Esophagus squamous epithelium (tissue), 4 donors: ENCODE measurements around the gene OR8A1.

Experiments
- CTCF ChIP-seq, 6 experiments: fragments of 450-650 bp in 4 of 6; fragments of 200-600 bp in 2 of 6; sonication (generic) in 2 of 6; IDR thresholded peaks; one replicate each; pipeline ENCODE4 v1.5.1; 2016 to 2019; ENCODE audit warnings: antibody characterized with exemption in 6 of 6, mild to moderate bottlenecking in 4 of 6, moderate library complexity in 4 of 6
- POLR2A ChIP-seq, 4 donors: fragments of 450-650 bp; IDR thresholded peaks; one replicate each; pipeline ENCODE4 v1.6.1; 2017; ENCODE audit warnings: antibody characterized with exemption in 4 of 4, mild to moderate bottlenecking in 4 of 4, moderate library complexity in 3 of 4

- TF ChIP-seq CTCF (IDR thresholded peaks at IDR 0.05) (no peak), POLR2A (IDR thresholded peaks at IDR 0.05) (no peak)
These were observed 22.8 kb downstream of the OR8A1 start for GRCh38 chr11:124592627-124593026.
